WTC11 (cell line): ENCODE measurements around the gene LBHD1. TPM values are rescaled to one million over a fixed set of nuclear protein-coding genes. Genes with fewer than 3 reads are reported as not detected.

Experiments used
- ARID4B ChIP-seq: sonication (generic); formaldehyde crosslinking; IDR thresholded peaks from 2 replicates; pipeline ENCODE4 v1.8.0; 2023; ENCODE audit warnings: missing genetic modification reagents, mild to moderate bottlenecking, borderline replicate concordance
- EMX1 ChIP-seq: fragments of 250-450 bp; sonication (Bioruptor Pico); IDR thresholded peaks from 2 replicates; pipeline ENCODE4 v1.8.0; 2021; ENCODE audit warnings: mild to moderate bottlenecking
- GTF2I ChIP-seq: fragments of 250-450 bp; sonication (Bioruptor Pico); conservative IDR thresholded peaks from 2 replicates; pipeline ENCODE4 v1.4.0; 2021; ENCODE audit warnings: mild to moderate bottlenecking
- HMGXB4 ChIP-seq: sonication (generic); formaldehyde crosslinking; IDR thresholded peaks from 2 replicates; pipeline ENCODE4 v1.8.1; 2023; ENCODE audit warnings: mild to moderate bottlenecking, moderate library complexity, missing genetic modification reagents
- NR1H2 ChIP-seq: sonication (generic); formaldehyde crosslinking; IDR thresholded peaks from 2 replicates; pipeline ENCODE4 v1.9.0; 2021; ENCODE audit warnings: mild to moderate bottlenecking, moderate library complexity, missing genetic modification reagents
- SMAD3 ChIP-seq: sonication (generic); formaldehyde crosslinking; IDR thresholded peaks from 2 replicates; pipeline ENCODE4 v1.8.0; 2022; ENCODE audit warnings: missing genetic modification reagents, mild to moderate bottlenecking, borderline replicate concordance
- SMAD4 ChIP-seq: sonication (generic); formaldehyde crosslinking; IDR thresholded peaks from 2 replicates; pipeline ENCODE4 v1.8.0; 2022; ENCODE audit warnings: mild to moderate bottlenecking, missing genetic modification reagents
- TEAD1 ChIP-seq: sonication (generic); formaldehyde crosslinking; IDR thresholded peaks from 2 replicates; pipeline ENCODE4 v1.8.0; 2022; ENCODE audit warnings: mild to moderate bottlenecking, missing genetic modification reagents
- ZBTB21 ChIP-seq: sonication (generic); formaldehyde crosslinking; IDR thresholded peaks from 2 replicates; pipeline ENCODE4 v1.8.1; 2023; ENCODE audit warnings: mild to moderate bottlenecking, missing genetic modification reagents, borderline replicate concordance
- ZNF121 ChIP-seq: sonication (generic); formaldehyde crosslinking; IDR thresholded peaks from 2 replicates; pipeline ENCODE4 v1.8.0; 2023; ENCODE audit warnings: missing genetic modification reagents
- ZNF219 ChIP-seq: sonication (generic); formaldehyde crosslinking; IDR thresholded peaks from 2 replicates; pipeline ENCODE4 v1.8.0; 2023; ENCODE audit warnings: missing genetic modification reagents, mild to moderate bottlenecking, borderline replicate concordance
- ZNF416 ChIP-seq: fragments of 250-450 bp; sonication (Bioruptor Pico); IDR thresholded peaks from 2 replicates; pipeline ENCODE4 v1.9.0; 2021; ENCODE audit warnings: mild to moderate bottlenecking, inconsistent platforms
- total RNA-seq: library from RNA; stranded (reverse); gene quantifications from 3 replicates; pipeline ENCODE4 v1.2.3, GENCODE V29; 2021
- TF ChIP-seq, protein P1 (sequence below): sonication (generic); formaldehyde crosslinking; IDR thresholded peaks from 2 replicates; pipeline ENCODE4 v1.8.0; 2022; ENCODE audit warnings: missing genetic modification reagents
- TF ChIP-seq, protein P2 (sequence below): sonication (generic); formaldehyde crosslinking; IDR thresholded peaks from 2 replicates; pipeline ENCODE4 v1.8.0; 2023; ENCODE audit warnings: mild to moderate bottlenecking, missing genetic modification reagents
- TF ChIP-seq, protein P3 (sequence below): sonication (generic); formaldehyde crosslinking; IDR thresholded peaks from 2 replicates; pipeline ENCODE4 v1.8.1; 2022; ENCODE audit warnings: low read depth, missing genetic modification reagents, borderline replicate concordance
- TF ChIP-seq, protein P4 (sequence below): sonication (generic); formaldehyde crosslinking; IDR thresholded peaks from 2 replicates; pipeline ENCODE4 v1.8.1; 2023; ENCODE audit warnings: mild to moderate bottlenecking, missing genetic modification reagents
- TF ChIP-seq, protein P5 (sequence below): fragments of 250-450 bp; sonication (Bioruptor Pico); IDR thresholded peaks from 2 replicates; pipeline ENCODE4 v1.9.0; 2021; ENCODE audit warnings: mild to moderate bottlenecking
- TF ChIP-seq, protein P6 (sequence below): sonication (generic); formaldehyde crosslinking; IDR thresholded peaks from 2 replicates; pipeline ENCODE4 v1.8.1; 2022; ENCODE audit warnings: mild to moderate bottlenecking, moderate library complexity, missing genetic modification reagents

The LBHD1 gene
- total RNA-seq, 1 experiment from 2014 or later = 4.2 TPM

- TF ChIP-seq, protein P1, sequence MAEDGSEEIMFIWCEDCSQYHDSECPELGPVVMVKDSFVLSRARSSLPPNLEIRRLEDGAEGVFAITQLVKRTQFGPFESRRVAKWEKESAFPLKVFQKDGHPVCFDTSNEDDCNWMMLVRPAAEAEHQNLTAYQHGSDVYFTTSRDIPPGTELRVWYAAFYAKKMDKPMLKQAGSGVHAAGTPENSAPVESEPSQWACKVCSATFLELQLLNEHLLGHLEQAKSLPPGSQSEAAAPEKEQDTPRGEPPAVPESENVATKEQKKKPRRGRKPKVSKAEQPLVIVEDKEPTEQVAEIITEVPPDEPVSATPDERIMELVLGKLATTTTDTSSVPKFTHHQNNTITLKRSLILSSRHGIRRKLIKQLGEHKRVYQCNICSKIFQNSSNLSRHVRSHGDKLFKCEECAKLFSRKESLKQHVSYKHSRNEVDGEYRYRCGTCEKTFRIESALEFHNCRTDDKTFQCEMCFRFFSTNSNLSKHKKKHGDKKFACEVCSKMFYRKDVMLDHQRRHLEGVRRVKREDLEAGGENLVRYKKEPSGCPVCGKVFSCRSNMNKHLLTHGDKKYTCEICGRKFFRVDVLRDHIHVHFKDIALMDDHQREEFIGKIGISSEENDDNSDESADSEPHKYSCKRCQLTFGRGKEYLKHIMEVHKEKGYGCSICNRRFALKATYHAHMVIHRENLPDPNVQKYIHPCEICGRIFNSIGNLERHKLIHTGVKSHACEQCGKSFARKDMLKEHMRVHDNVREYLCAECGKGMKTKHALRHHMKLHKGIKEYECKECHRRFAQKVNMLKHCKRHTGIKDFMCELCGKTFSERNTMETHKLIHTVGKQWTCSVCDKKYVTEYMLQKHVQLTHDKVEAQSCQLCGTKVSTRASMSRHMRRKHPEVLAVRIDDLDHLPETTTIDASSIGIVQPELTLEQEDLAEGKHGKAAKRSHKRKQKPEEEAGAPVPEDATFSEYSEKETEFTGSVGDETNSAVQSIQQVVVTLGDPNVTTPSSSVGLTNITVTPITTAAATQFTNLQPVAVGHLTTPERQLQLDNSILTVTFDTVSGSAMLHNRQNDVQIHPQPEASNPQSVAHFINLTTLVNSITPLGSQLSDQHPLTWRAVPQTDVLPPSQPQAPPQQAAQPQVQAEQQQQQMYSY = no peak
- TF ChIP-seq TEAD1 (CRISPR knock-in tag) (no peak; the same call in 1 of the 2 replicates), ZNF219 (CRISPR knock-in tag) (no peak), ZNF416 (CRISPR knock-in tag) (peak; percentile 43; the same call in 1 of the 2 replicates), NR1H2 (CRISPR knock-in tag) (no peak), EMX1 (CRISPR knock-in tag) (no peak), ARID4B (CRISPR knock-in tag) (no peak), ZNF121 (CRISPR knock-in tag) (peak; percentile 85), SMAD3 (CRISPR knock-in tag) (no peak), HMGXB4 (0 out of 2 replicates have a peak, but pooled peaks have one; percentile 12), GTF2I (CRISPR knock-in tag) (0 out of 2 replicates have a peak, but pooled peaks have one; percentile 8), SMAD4 (peak; percentile 10; the same call in 1 of the 2 replicates), ZBTB21 (0 out of 2 replicates have a peak, but pooled peaks have one; percentile 13)
- TF ChIP-seq, protein P2, sequence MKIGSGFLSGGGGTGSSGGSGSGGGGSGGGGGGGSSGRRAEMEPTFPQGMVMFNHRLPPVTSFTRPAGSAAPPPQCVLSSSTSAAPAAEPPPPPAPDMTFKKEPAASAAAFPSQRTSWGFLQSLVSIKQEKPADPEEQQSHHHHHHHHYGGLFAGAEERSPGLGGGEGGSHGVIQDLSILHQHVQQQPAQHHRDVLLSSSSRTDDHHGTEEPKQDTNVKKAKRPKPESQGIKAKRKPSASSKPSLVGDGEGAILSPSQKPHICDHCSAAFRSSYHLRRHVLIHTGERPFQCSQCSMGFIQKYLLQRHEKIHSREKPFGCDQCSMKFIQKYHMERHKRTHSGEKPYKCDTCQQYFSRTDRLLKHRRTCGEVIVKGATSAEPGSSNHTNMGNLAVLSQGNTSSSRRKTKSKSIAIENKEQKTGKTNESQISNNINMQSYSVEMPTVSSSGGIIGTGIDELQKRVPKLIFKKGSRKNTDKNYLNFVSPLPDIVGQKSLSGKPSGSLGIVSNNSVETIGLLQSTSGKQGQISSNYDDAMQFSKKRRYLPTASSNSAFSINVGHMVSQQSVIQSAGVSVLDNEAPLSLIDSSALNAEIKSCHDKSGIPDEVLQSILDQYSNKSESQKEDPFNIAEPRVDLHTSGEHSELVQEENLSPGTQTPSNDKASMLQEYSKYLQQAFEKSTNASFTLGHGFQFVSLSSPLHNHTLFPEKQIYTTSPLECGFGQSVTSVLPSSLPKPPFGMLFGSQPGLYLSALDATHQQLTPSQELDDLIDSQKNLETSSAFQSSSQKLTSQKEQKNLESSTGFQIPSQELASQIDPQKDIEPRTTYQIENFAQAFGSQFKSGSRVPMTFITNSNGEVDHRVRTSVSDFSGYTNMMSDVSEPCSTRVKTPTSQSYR (CRISPR knock-in tag) = no peak; the same call in 1 of the 2 replicates
- TF ChIP-seq, protein P3, sequence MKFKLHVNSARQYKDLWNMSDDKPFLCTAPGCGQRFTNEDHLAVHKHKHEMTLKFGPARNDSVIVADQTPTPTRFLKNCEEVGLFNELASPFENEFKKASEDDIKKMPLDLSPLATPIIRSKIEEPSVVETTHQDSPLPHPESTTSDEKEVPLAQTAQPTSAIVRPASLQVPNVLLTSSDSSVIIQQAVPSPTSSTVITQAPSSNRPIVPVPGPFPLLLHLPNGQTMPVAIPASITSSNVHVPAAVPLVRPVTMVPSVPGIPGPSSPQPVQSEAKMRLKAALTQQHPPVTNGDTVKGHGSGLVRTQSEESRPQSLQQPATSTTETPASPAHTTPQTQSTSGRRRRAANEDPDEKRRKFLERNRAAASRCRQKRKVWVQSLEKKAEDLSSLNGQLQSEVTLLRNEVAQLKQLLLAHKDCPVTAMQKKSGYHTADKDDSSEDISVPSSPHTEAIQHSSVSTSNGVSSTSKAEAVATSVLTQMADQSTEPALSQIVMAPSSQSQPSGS (CRISPR knock-in tag) = no peak
- TF ChIP-seq, protein P4, sequence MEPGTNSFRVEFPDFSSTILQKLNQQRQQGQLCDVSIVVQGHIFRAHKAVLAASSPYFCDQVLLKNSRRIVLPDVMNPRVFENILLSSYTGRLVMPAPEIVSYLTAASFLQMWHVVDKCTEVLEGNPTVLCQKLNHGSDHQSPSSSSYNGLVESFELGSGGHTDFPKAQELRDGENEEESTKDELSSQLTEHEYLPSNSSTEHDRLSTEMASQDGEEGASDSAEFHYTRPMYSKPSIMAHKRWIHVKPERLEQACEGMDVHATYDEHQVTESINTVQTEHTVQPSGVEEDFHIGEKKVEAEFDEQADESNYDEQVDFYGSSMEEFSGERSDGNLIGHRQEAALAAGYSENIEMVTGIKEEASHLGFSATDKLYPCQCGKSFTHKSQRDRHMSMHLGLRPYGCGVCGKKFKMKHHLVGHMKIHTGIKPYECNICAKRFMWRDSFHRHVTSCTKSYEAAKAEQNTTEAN (CRISPR knock-in tag) = no peak
- TF ChIP-seq, protein P5, sequence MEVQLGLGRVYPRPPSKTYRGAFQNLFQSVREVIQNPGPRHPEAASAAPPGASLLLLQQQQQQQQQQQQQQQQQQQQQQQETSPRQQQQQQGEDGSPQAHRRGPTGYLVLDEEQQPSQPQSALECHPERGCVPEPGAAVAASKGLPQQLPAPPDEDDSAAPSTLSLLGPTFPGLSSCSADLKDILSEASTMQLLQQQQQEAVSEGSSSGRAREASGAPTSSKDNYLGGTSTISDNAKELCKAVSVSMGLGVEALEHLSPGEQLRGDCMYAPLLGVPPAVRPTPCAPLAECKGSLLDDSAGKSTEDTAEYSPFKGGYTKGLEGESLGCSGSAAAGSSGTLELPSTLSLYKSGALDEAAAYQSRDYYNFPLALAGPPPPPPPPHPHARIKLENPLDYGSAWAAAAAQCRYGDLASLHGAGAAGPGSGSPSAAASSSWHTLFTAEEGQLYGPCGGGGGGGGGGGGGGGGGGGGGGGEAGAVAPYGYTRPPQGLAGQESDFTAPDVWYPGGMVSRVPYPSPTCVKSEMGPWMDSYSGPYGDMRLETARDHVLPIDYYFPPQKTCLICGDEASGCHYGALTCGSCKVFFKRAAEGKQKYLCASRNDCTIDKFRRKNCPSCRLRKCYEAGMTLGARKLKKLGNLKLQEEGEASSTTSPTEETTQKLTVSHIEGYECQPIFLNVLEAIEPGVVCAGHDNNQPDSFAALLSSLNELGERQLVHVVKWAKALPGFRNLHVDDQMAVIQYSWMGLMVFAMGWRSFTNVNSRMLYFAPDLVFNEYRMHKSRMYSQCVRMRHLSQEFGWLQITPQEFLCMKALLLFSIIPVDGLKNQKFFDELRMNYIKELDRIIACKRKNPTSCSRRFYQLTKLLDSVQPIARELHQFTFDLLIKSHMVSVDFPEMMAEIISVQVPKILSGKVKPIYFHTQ (CRISPR knock-in tag) = 0 out of 2 replicates have a peak, but pooled peaks have one; percentile 5
- TF ChIP-seq, protein P6, sequence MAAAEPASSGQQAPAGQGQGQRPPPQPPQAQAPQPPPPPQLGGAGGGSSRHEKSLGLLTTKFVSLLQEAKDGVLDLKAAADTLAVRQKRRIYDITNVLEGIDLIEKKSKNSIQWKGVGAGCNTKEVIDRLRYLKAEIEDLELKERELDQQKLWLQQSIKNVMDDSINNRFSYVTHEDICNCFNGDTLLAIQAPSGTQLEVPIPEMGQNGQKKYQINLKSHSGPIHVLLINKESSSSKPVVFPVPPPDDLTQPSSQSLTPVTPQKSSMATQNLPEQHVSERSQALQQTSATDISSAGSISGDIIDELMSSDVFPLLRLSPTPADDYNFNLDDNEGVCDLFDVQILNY (CRISPR knock-in tag) = no peak
Observed at GRCh38 chr11:62665599-62666258, 6.3 kb downstream of the LBHD1 start (continued).
